AG04449 (cell line): ENCODE data around the gene ADGRB3.

Experiments
- CTCF ChIA-PET: fragments of 350-600 bp; formaldehyde crosslinking; extraction: SDS; loops from one replicate; lab custom pipeline; 2021; ENCODE audit warnings: antibody characterized with exemption; lab: Yijun Ruan, JAX
- POLR2A ChIA-PET: fragments of 400-600, 350-600 bp; formaldehyde crosslinking; extraction: SDS; loops from one replicate; lab custom pipeline; 2020; ENCODE audit warnings: antibody characterized with exemption, inconsistent platforms; lab: Yijun Ruan, JAX
- DNase-seq: peaks from one replicate; pipeline ENCODE4 v3.0.0-alpha.2; 2010; ENCODE audit warnings: low read depth, low spot score
- H3K4me3 ChIP-seq: 2 replicates; pipeline ENCODE4 v1.5.1; 2011; ENCODE audit warnings: low read depth, mild to moderate bottlenecking, control low read depth, low read length
- TF ChIP-seq, protein P1 (sequence below): IDR thresholded peaks from one replicate; pipeline ENCODE4 v1.5.1; 2011; ENCODE audit warnings: mild to moderate bottlenecking, moderate library complexity, low read length, control low read depth, inconsistent platforms; ENCODE audit not compliant: insufficient read depth; ENCODE audit errors: missing control alignments

Gene ADGRB3

DNA sequence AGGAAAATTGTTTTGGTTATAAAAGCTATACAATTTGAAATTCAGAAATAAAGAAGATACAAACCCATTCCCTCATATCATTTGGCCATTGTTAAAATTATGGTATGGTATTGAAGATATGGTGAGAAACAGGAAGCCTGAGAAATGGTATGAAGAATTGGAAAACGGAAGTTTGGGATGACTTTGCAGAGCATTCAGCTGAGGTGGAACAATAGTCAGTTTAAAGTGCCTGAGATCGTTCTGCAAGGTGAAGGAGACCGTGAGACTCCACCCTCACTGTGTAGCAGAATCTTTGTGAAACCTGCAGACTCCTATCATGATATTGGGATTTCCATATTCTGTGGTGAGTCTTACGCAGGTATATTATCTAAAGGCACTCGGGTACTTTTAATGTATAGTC lies 97.3 kb downstream of the ADGRB3 start:
- TF ChIP-seq, protein P1, sequence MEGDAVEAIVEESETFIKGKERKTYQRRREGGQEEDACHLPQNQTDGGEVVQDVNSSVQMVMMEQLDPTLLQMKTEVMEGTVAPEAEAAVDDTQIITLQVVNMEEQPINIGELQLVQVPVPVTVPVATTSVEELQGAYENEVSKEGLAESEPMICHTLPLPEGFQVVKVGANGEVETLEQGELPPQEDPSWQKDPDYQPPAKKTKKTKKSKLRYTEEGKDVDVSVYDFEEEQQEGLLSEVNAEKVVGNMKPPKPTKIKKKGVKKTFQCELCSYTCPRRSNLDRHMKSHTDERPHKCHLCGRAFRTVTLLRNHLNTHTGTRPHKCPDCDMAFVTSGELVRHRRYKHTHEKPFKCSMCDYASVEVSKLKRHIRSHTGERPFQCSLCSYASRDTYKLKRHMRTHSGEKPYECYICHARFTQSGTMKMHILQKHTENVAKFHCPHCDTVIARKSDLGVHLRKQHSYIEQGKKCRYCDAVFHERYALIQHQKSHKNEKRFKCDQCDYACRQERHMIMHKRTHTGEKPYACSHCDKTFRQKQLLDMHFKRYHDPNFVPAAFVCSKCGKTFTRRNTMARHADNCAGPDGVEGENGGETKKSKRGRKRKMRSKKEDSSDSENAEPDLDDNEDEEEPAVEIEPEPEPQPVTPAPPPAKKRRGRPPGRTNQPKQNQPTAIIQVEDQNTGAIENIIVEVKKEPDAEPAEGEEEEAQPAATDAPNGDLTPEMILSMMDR: no peak
- CTCF ChIA-PET: no interaction called here
- POLR2A ChIA-PET: no interaction called here
- H3K4me3 ChIP-seq: no peak overlapping the region
- DNase-seq: no peak

- no peak overlapping the region for H3K4me3 ChIP-seq
- ChIA-PET CTCF (no interaction called here), POLR2A (no interaction called here)
- TF ChIP-seq, protein P1: no peak
- DNase-seq: no peak
Measured at GRCh38 chr6:68735866-68736265, 100.8 kb downstream of the ADGRB3 start.

GRCh38 chr6:68737061-68737460 lies 102.0 kb downstream of the ADGRB3 start:
- ChIA-PET POLR2A (no interaction called here), CTCF (no interaction called here)
- DNase-seq: no peak
- H3K4me3 ChIP-seq: no peak overlapping the region
- TF ChIP-seq, protein P1: no peak

- CTCF ChIA-PET: no interaction called here
- POLR2A ChIA-PET: no interaction called here
- DNase-seq: no peak
- H3K4me3 ChIP-seq: no peak overlapping the region
- TF ChIP-seq, protein P1: no peak
Measured at GRCh38 chr6:68738039-68738438, 103.0 kb downstream of the ADGRB3 start.

GRCh38 chr6:68740828-68741500 lies 105.9 kb downstream of the ADGRB3 start:
- no peak for DNase-seq
- TF ChIP-seq, protein P1: no peak
- no peak overlapping the region for H3K4me3 ChIP-seq
- ChIA-PET POLR2A (no interaction called here), CTCF (no interaction called here)

DNA sequence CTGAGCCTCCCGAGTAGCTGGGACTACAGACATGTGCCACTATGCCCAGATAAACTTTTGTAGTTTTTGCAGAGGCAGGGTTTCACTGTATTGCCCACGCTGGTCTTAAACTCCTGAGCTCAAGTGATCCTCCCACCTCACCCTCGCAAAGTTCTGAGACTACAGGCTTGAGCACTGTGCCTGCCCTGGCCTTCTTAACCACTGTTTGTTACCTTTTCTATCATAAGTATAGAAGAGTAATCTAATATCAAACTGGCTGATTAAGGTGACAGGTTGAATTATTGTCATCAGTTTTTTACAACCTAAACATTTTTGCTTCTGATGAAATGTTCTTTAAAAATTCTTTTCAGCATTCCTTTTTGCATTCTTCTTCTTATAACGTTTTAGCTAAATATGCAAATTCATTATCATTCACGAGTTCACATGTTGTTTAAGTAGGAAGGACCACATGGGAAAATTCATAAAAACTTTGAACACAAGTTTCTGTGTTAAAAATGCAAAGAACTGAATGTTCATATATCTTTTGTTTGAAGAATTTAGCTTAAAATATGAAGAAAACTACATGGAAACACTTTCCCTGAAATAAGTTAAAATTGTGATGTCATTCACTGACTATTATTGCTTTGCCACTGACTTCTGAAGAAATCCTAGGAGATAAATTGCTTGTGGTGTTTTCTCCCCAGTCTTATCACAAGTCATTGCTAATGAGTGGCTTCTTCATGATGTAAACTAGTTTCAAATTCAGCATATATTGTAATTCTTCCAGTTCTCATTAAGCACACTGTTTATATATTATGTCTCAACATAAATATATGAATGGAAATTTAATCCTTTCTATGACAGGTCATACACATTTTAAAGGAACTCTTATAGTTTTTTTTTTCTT lies 106.7 kb downstream of the ADGRB3 start:
- CTCF ChIA-PET: no interaction called here
- DNase-seq: no peak
- no peak overlapping the region for H3K4me3 ChIP-seq
- POLR2A ChIA-PET: no interaction called here
- TF ChIP-seq, protein P1: no peak
